Panc1 (cell line): ENCODE results near the gene BRCA1.

Experiments
- CTCF ChIP-seq: fragments of 450-650 bp; IDR thresholded peaks from 2 replicates; pipeline ENCODE4 v1.5.1; 2017; ENCODE audit warnings: mild to moderate bottlenecking
- POLR2AphosphoS5 ChIP-seq: IDR thresholded peaks from 2 replicates; pipeline ENCODE4 v1.6.1; 2012; ENCODE audit warnings: mild to moderate bottlenecking, low read depth, low read length, moderate library complexity
- SIN3A ChIP-seq: IDR thresholded peaks from 2 replicates; pipeline ENCODE4 v1.6.1; 2012; ENCODE audit warnings: low read depth, mild to moderate bottlenecking, low read length, moderate library complexity, borderline replicate concordance; ENCODE audit not compliant: insufficient read depth
- TCF7L2 ChIP-seq: IDR thresholded peaks from 2 replicates; pipeline ENCODE4 v1.6.1; 2011; ENCODE audit warnings: mild to moderate bottlenecking, low read depth, low read length, inconsistent platforms

- no peak for TF ChIP-seq CTCF
- no peak for TF ChIP-seq TCF7L2
- no peak for TF ChIP-seq SIN3A
- TF ChIP-seq POLR2AphosphoS5: no peak
These were observed 7.0 kb upstream of the BRCA1 start for GRCh38 chr17:43132117-43132516.
